Measurements from ENCODE around the gene MBOAT2. TPM values are rescaled to one million over a fixed set of nuclear protein-coding genes. Genes with fewer than 3 reads are reported as not detected.

Gene MBOAT2
- total RNA-seq, 4 donors from 2014 or later, result 4.7 to 12.8 (median 9.7) TPM

DNA sequence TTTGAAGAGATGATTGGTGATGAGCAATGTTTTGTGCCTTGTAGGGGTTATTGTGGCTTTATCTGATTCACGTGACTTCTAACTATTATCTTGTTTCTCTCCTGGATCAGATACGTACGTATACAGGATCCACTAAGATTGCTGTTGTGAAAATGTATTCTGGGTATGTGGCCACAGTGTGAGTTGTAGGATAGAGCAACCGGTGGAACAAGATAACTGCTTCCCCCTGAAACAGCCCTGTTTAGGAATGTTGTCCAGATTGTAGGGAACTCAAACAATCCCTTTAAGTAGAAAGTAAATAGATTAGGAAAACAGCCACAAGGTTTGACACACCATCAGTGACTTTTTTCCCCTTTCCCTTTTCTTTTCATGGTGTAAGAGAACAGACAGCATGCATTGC lies 22.3 kb upstream of the MBOAT2 start:
- TF ChIP-seq, protein P1, sequence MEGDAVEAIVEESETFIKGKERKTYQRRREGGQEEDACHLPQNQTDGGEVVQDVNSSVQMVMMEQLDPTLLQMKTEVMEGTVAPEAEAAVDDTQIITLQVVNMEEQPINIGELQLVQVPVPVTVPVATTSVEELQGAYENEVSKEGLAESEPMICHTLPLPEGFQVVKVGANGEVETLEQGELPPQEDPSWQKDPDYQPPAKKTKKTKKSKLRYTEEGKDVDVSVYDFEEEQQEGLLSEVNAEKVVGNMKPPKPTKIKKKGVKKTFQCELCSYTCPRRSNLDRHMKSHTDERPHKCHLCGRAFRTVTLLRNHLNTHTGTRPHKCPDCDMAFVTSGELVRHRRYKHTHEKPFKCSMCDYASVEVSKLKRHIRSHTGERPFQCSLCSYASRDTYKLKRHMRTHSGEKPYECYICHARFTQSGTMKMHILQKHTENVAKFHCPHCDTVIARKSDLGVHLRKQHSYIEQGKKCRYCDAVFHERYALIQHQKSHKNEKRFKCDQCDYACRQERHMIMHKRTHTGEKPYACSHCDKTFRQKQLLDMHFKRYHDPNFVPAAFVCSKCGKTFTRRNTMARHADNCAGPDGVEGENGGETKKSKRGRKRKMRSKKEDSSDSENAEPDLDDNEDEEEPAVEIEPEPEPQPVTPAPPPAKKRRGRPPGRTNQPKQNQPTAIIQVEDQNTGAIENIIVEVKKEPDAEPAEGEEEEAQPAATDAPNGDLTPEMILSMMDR (IDR thresholded peaks at IDR 0.05; ENCODE audit: low read depth), result no peak

DNA sequence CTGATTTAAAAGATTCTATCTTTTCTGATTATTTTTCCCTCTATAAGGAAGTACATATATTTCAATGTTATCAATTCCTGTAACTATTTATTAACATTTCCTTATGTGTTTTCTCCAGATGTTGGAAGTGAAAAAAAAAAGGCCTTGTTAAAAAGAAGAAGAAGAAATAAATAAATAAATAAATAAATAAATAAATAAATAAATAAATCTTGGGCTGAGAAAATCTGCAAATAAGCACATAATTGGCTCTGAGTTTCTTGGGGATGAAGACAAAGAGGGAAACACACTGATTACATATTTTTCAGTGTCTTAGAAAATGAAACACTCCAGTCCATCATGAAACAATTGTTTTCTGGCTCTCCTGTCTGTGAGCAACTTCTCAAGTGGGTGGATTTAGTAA lies 21.1 kb upstream of the MBOAT2 start:
- TF ChIP-seq, protein P1 (IDR thresholded peaks at IDR 0.05; ENCODE audit: low read depth), result no peak

DNA sequence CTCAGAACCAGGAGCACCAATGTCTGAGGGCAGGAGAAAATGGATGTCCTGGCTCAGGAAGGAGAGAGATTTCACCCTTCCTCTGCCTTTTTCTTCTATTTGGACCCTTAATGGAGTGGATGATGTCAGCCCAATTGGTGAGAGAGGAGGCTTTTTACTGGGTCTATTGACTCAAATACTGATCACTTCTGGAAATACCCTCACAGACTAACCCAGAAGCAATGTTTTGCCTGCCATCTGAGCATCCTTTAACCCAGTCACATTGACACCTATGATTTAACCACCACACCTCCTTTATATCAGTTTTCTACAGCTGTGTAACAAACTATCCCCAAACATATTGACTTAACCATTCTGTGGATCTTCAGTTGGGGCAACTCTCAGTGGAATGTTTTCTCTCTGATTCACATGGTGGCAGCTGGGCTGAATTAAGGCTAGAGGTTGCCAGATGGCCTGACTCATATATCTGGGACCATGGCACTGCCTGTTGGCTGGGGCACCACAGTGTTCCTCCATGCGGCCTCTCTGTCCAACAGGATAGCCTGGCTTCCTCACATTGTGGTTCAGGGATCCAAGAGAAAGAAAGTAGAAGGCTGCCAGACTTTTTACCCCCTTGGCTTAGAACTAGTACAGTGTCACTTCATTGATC lies 18.2 kb upstream of the MBOAT2 start:
- TF ChIP-seq, protein P1 (IDR thresholded peaks at IDR 0.05; ENCODE audit: low read depth), result no peak

DNA sequence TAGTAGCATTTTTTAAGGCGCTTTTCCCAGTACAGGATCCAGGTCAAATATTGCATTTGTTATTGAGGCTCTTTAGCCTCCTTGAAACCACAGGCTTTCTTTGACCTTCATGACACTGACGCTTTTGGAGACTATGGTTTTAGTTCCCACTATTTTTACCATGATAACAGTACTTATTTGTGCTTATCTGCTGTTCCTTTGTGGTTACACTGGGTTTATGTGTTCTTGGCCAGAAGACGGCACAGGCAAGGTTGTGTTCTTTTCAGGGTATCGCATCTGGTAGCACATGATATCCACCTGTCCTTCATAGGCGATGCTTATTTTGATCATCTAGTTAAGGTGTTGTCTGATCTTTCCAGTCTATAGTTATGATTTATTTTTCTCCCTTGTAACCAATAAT lies 16.8 kb upstream of the MBOAT2 start:
- TF ChIP-seq, protein P1 (IDR thresholded peaks at IDR 0.05; ENCODE audit: low read depth), result no peak

DNA sequence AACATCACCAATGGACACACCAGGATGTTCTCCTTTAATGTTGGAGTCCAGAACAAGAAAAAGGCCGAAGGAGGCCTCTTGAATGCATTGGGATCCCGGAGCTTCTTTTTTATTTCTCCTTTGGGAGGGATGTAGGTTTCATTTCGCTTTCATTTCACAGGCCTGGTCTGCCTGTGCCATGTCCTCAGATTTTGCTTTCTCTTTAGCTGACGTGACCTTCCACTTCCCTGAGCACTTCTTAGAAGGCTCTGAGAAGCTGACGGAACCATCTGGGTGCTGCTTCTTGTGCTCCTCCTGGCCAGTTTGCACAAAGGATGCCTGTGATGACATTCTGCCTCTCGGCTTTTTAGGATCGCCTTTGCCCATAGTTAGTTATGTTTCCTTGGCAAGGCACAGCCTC lies 15.1 kb upstream of the MBOAT2 start:
- TF ChIP-seq, protein P1 (IDR thresholded peaks at IDR 0.05; ENCODE audit: low read depth), result no peak

GRCh38 chr2:9018109-9018508 lies 14.6 kb upstream of the MBOAT2 start:
- TF ChIP-seq, protein P1 (IDR thresholded peaks at IDR 0.05; ENCODE audit: low read depth), result no peak

DNA sequence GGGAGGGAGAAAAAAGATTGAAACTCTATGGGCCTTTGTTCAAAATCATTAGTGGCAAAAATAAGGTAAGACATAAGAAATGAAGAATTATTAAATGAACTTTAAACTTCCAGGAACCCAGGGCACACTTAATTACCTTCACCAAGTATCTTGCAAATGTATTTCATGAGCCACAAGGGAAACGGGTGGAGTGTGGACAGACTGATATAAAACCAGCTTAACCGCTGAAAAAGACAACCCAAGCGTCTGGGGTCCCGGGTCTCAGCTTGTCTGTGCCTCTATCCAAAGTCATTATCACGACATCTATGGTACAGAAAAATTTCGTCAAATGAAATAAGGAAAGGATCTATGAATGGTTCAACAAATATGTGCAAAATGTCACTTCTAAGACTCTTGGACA lies 13.9 kb upstream of the MBOAT2 start:
- TF ChIP-seq, protein P1 (IDR thresholded peaks at IDR 0.05; ENCODE audit: low read depth), result no peak

Measured in subcutaneous adipose tissue (tissue), 4 donors.